IgD-negative memory B cell (primary cell): ENCODE results near the gene BASP1. TPM values are rescaled to one million over a fixed set of nuclear protein-coding genes. Genes with fewer than 3 reads are reported as not detected.
A peak's percentile ranks its signal among the peaks of the same experiment; 100 is the strongest.

Source experiments
- H3K27ac Mint-ChIP-seq, 3 donors: one replicate each; pipeline ENCODE4 v1.8.0; 2020 to 2022; ENCODE audit warnings: mild to moderate bottlenecking in 3 of 3, mixed read lengths in 3 of 3, moderate library complexity in 1 of 3
- H3K27me3 Mint-ChIP-seq: one replicate; pipeline ENCODE4 v1.8.0; 2021; ENCODE audit warnings: mixed read lengths
- H3K36me3 Mint-ChIP-seq: one replicate; pipeline ENCODE4 v1.8.0; 2020; ENCODE audit warnings: mild to moderate bottlenecking, mixed read lengths
- H3K4me1 Mint-ChIP-seq, 3 donors: one replicate each; pipeline ENCODE4 v1.8.0; 2020 to 2022; ENCODE audit warnings: mixed read lengths in 3 of 3, mild to moderate bottlenecking in 1 of 3
- H3K4me3 Mint-ChIP-seq, 4 donors: one replicate each; pipeline ENCODE4 v1.8.0; 2020 to 2022; ENCODE audit warnings: mild to moderate bottlenecking in 4 of 4, mixed read lengths in 4 of 4, moderate library complexity in 3 of 4
- H3K9me3 Mint-ChIP-seq, 3 donors: one replicate each; pipeline ENCODE4 v1.8.0; 2020 to 2021; ENCODE audit warnings: mixed read lengths in 3 of 3, mild to moderate bottlenecking in 1 of 3
- polyA plus RNA-seq: library from polyadenylated mRNA; unstranded; fragments of 300-500 nt; fragmentation: Illumina TruSeq; gene quantifications from one replicate; pipeline ENCODE4 v1.2.3, GENCODE V29; 2021

The BASP1 gene
- polyA plus RNA-seq, 1 donor from 2014 or later: 149 TPM

- Mint-ChIP-seq H3K4me3 (peak overlapping the region in 1 of 4 donors; percentile 5), H3K36me3 (peaks cover 4% of the 10 kb centered on the region), H3K4me1 (peaks cover 68 to 76% (median 71%) of the 10 kb centered on the region in 3 donors), H3K9me3 (peaks cover 2 to 8% (median 3%) of the 10 kb centered on the region in 3 donors), H3K27me3 (no peaks in the 10 kb centered on the region), H3K27ac (peak overlapping the region in 1 of 3 donors; percentile 65)
These were observed 43.6 kb downstream of the BASP1 start for GRCh38 chr5:17261075-17261474.

- H3K27me3 Mint-ChIP-seq: no peaks in the 10 kb centered on the region
- peaks cover 4% of the 10 kb centered on the region for H3K36me3 Mint-ChIP-seq
- H3K4me1 Mint-ChIP-seq: peaks cover 65 to 77% (median 66%) of the 10 kb centered on the region in 3 donors
- no peaks in the 10 kb centered on the region for H3K9me3 Mint-ChIP-seq
- peak overlapping the region in 3 of 4 donors; percentile 0 to 93 (median 5) for H3K4me3 Mint-ChIP-seq
- H3K27ac Mint-ChIP-seq: no peak overlapping the region
These were observed 47.6 kb downstream of the BASP1 start for GRCh38 chr5:17265041-17265440.

GRCh38 chr5:17267106-17267505, 49.7 kb downstream of the BASP1 start:
- Mint-ChIP-seq H3K4me3 (peak overlapping the region; percentile 68 to 93 (median 80)), H3K27me3 (no peaks in the 10 kb centered on the region), H3K4me1 (peaks cover 50 to 70% (median 54%) of the 10 kb centered on the region in 3 donors), H3K27ac (peak overlapping the region; percentile 82 to 94 (median 89)), H3K36me3 (peaks cover 4% of the 10 kb centered on the region), H3K9me3 (no peaks in the 10 kb centered on the region)

- Mint-ChIP-seq H3K4me3 (peak overlapping the region; percentile 14 to 80 (median 72)), H3K27me3 (no peaks in the 10 kb centered on the region), H3K27ac (peak overlapping the region; percentile 75 to 93 (median 78)), H3K36me3 (no peaks in the 10 kb centered on the region), H3K4me1 (peaks cover 55 to 72% (median 57%) of the 10 kb centered on the region in 3 donors), H3K9me3 (no peaks in the 10 kb centered on the region)
These were observed 51.8 kb downstream of the BASP1 start for GRCh38 chr5:17269201-17269600.

GRCh38 chr5:17272111-17272510, 54.7 kb downstream of the BASP1 start:
- H3K27me3 Mint-ChIP-seq: no peaks in the 10 kb centered on the region
- H3K9me3 Mint-ChIP-seq: no peaks in the 10 kb centered on the region
- H3K4me1 Mint-ChIP-seq: peaks cover 53 to 61% (median 55%) of the 10 kb centered on the region in 3 donors
- peak overlapping the region in 2 of 4 donors; percentile 6 to 41 for H3K4me3 Mint-ChIP-seq
- peak overlapping the region in 2 of 3 donors; percentile 37 to 58 for H3K27ac Mint-ChIP-seq
- peaks cover 8% of the 10 kb centered on the region for H3K36me3 Mint-ChIP-seq

- H3K4me1 Mint-ChIP-seq: peaks cover 60 to 68% (median 66%) of the 10 kb centered on the region in 3 donors
- H3K9me3 Mint-ChIP-seq: no peaks in the 10 kb centered on the region
- peak overlapping the region in 1 of 4 donors; percentile 68 for H3K4me3 Mint-ChIP-seq
These were observed 58.1 kb downstream of the BASP1 start for GRCh38 chr5:17275289-17276158.

GRCh38 chr5:17276445-17276844, 59.0 kb downstream of the BASP1 start:
- H3K4me3 Mint-ChIP-seq: peak overlapping the region in 3 of 4 donors; percentile 68 to 89 (median 83)
- H3K27me3 Mint-ChIP-seq: no peaks in the 10 kb centered on the region
- H3K36me3 Mint-ChIP-seq: peaks cover 8% of the 10 kb centered on the region
- peak overlapping the region; percentile 92 to 95 (median 94) for H3K27ac Mint-ChIP-seq
- H3K9me3 Mint-ChIP-seq: no peaks in the 10 kb centered on the region
- peaks cover 60 to 71% (median 67%) of the 10 kb centered on the region in 3 donors for H3K4me1 Mint-ChIP-seq

More at GRCh38 chr5:17275289-17276158, 58.1 kb downstream of the BASP1 start:
- Mint-ChIP-seq H3K27me3 (no peaks in the 10 kb centered on the region), H3K36me3 (peaks cover 8% of the 10 kb centered on the region), H3K27ac (peak overlapping the region; percentile 92 to 95 (median 94))

- Mint-ChIP-seq H3K36me3 (peaks cover 8% of the 10 kb centered on the region), H3K4me3 (peak overlapping the region; percentile 65 to 89 (median 74)), H3K27me3 (no peaks in the 10 kb centered on the region), H3K9me3 (no peaks in the 10 kb centered on the region), H3K4me1 (peaks cover 60 to 69% (median 67%) of the 10 kb centered on the region in 3 donors), H3K27ac (peak overlapping the region; percentile 92 to 95 (median 94))
These were observed 60.5 kb downstream of the BASP1 start for GRCh38 chr5:17277907-17278306.

GRCh38 chr5:17278931-17279330, 61.5 kb downstream of the BASP1 start:
- Mint-ChIP-seq H3K27ac (peak overlapping the region; percentile 70 to 92 (median 89)), H3K4me1 (peaks cover 56 to 67% (median 63%) of the 10 kb centered on the region in 3 donors), H3K9me3 (no peaks in the 10 kb centered on the region), H3K36me3 (peaks cover 8% of the 10 kb centered on the region), H3K4me3 (peak overlapping the region in 3 of 4 donors; percentile 25 to 72 (median 52)), H3K27me3 (no peaks in the 10 kb centered on the region)

GRCh38 chr5:17279487-17279886, 62.1 kb downstream of the BASP1 start:
- H3K4me3 Mint-ChIP-seq: peak overlapping the region in 2 of 4 donors; percentile 23 to 52
- H3K27ac Mint-ChIP-seq: peak overlapping the region; percentile 23 to 70 (median 35)
- no peaks in the 10 kb centered on the region for H3K9me3 Mint-ChIP-seq
- peaks cover 8% of the 10 kb centered on the region for H3K36me3 Mint-ChIP-seq
- H3K27me3 Mint-ChIP-seq: no peaks in the 10 kb centered on the region
- peaks cover 54 to 64% (median 60%) of the 10 kb centered on the region in 3 donors for H3K4me1 Mint-ChIP-seq

GRCh38 chr5:17282283-17283120, 65.1 kb downstream of the BASP1 start:
- Mint-ChIP-seq H3K27me3 (no peaks in the 10 kb centered on the region), H3K9me3 (no peaks in the 10 kb centered on the region), H3K27ac (peak overlapping the region; percentile 93 to 99 (median 94)), H3K36me3 (no peaks in the 10 kb centered on the region), H3K4me1 (peaks cover 36 to 48% (median 47%) of the 10 kb centered on the region in 3 donors), H3K4me3 (peak overlapping the region; percentile 64 to 92 (median 82))

GRCh38 chr5:17283121-17283415, 65.6 kb downstream of the BASP1 start:
- H3K4me3 Mint-ChIP-seq: peak overlapping the region; percentile 64 to 92 (median 82)
- H3K9me3 Mint-ChIP-seq: no peaks in the 10 kb centered on the region
- H3K27ac Mint-ChIP-seq: peak overlapping the region; percentile 93 to 99 (median 94)
- H3K4me1 Mint-ChIP-seq: peaks cover 30 to 42% (median 42%) of the 10 kb centered on the region in 3 donors
- H3K27me3 Mint-ChIP-seq: no peaks in the 10 kb centered on the region
- H3K36me3 Mint-ChIP-seq: no peaks in the 10 kb centered on the region

- no peak overlapping the region for H3K27ac Mint-ChIP-seq
- no peak overlapping the region for H3K4me3 Mint-ChIP-seq
- no peaks in the 10 kb centered on the region for H3K36me3 Mint-ChIP-seq
- no peaks in the 10 kb centered on the region for H3K27me3 Mint-ChIP-seq
- peaks cover 0 to 4% (median 0%) of the 10 kb centered on the region in 3 donors for H3K9me3 Mint-ChIP-seq
- peaks cover 6 to 21% (median 16%) of the 10 kb centered on the region in 3 donors for H3K4me1 Mint-ChIP-seq
These were observed 70.2 kb downstream of the BASP1 start for GRCh38 chr5:17287501-17288155.

GRCh38 chr5:17288570-17288969, 71.1 kb downstream of the BASP1 start:
- Mint-ChIP-seq H3K27me3 (no peaks in the 10 kb centered on the region), H3K4me1 (peaks cover 4 to 13% (median 12%) of the 10 kb centered on the region in 3 donors), H3K27ac (no peak overlapping the region), H3K36me3 (no peaks in the 10 kb centered on the region), H3K9me3 (peaks cover 0 to 4% (median 0%) of the 10 kb centered on the region in 3 donors), H3K4me3 (no peak overlapping the region)
